PC-9 (cell line): ENCODE data around the gene PTPRR. TPM values are rescaled to one million over a fixed set of nuclear protein-coding genes. Genes with fewer than 3 reads are reported as not detected.

Source experiments
- BruUV-seq: library from RNA; stranded (reverse); fragments of 400-500 nt; replicated peaks from 2 replicates; lab custom pipeline; 2021; lab: Mats Ljungman, UMichigan
- CTCF ChIA-PET: fragments of 300-600 bp; sonication (Branson Sonifier 250); formaldehyde crosslinking; loops from one replicate; lab custom pipeline; 2022; ENCODE audit warnings: antibody characterized with exemption; lab: Charles Lee
- POLR2A ChIA-PET: fragments of 300-600 bp; sonication (Branson Sonifier 250); formaldehyde crosslinking; loops from one replicate; lab custom pipeline; 2022; ENCODE audit warnings: antibody characterized with exemption; ENCODE audit not compliant: unreplicated experiment; lab: Charles Lee
- DNase-seq, 2 experiments: peaks; one replicate each; pipeline versions ENCODE4 v3.0.0 to v3.0.0-alpha.2; 2015 to 2022; ENCODE audit warnings: mixed read lengths in 1 of 2
- H2AFZ ChIP-seq: fragments of 200-600 bp; sonication (generic); 2 replicates; pipeline ENCODE4 v1.8.1; 2017; ENCODE audit warnings: antibody characterized with exemption
- H3F3A ChIP-seq: fragments of 200-600 bp; sonication (generic); 2 replicates; pipeline ENCODE4 v1.8.1; 2017; ENCODE audit warnings: antibody characterized with exemption, mild to moderate bottlenecking, low read depth; ENCODE audit not compliant: insufficient read depth
- H3K27ac ChIP-seq: fragments of 200-600 bp; sonication (generic); 2 replicates; pipeline ENCODE4 v1.6.1; 2016; ENCODE audit warnings: mixed run types
- H3K27me3 ChIP-seq: fragments of 200-600 bp; sonication (generic); 2 replicates; pipeline ENCODE4 v1.6.1; 2016; ENCODE audit warnings: low read depth, mixed run types; ENCODE audit not compliant: insufficient read depth
- H3K36me3 ChIP-seq: fragments of 200-600 bp; sonication (generic); 2 replicates; pipeline ENCODE4 v1.6.1; 2016; ENCODE audit warnings: low read depth, mixed run types
- H3K4me1 ChIP-seq: fragments of 200-600 bp; sonication (generic); replicated peaks from 2 replicates; pipeline ENCODE4 v1.6.1; 2016; ENCODE audit warnings: mixed run types; ENCODE audit not compliant: insufficient read depth
- H3K4me2 ChIP-seq: fragments of 200-600 bp; sonication (generic); 2 replicates; pipeline ENCODE4 v1.6.1; 2017; ENCODE audit warnings: mixed run types
- H3K4me3 ChIP-seq: fragments of 200-600 bp; sonication (generic); 2 replicates; pipeline ENCODE4 v1.6.1; 2016; ENCODE audit warnings: mixed run types
- H3K79me2 ChIP-seq: fragments of 200-600 bp; sonication (generic); 2 replicates; pipeline ENCODE4 v1.6.1; 2017; ENCODE audit warnings: low read depth, mixed run types
- H3K9me2 ChIP-seq: fragments of 200-600 bp; sonication (generic); 2 replicates; pipeline ENCODE4 v1.8.1; 2017; ENCODE audit warnings: mild to moderate bottlenecking; ENCODE audit not compliant: insufficient read depth
- H3K9me3 ChIP-seq: fragments of 200-600 bp; sonication (generic); 2 replicates; pipeline ENCODE4 v1.8.1; 2016; ENCODE audit warnings: low read depth; ENCODE audit not compliant: insufficient read depth
- H4K20me1 ChIP-seq: fragments of 200-600 bp; sonication (generic); 2 replicates; pipeline ENCODE4 v1.8.1; 2017; ENCODE audit not compliant: insufficient read depth
- CTCF ChIP-seq: fragments of 200-600 bp; sonication (generic); conservative IDR thresholded peaks from 2 replicates; pipeline ENCODE4 v1.6.1; 2017; ENCODE audit warnings: mixed run types, antibody characterized with exemption, mild to moderate bottlenecking, moderate library complexity
- EZH2 ChIP-seq: fragments of 200-600 bp; sonication (generic); IDR thresholded peaks from 2 replicates; pipeline ENCODE4 v1.8.0; 2017; ENCODE audit warnings: antibody characterized with exemption, low read depth
- intact Hi-C: fragments of 100-400 bp; cut with micrococcal nuclease; formaldehyde crosslinking; loops from one replicate; pipeline ENCODE4 v1.10.0; 2022; ENCODE audit not compliant: unreplicated experiment
- total RNA-seq: library from RNA; stranded (reverse); gene quantifications from 2 replicates; pipeline ENCODE4 v1.2.3, GENCODE V29; 2021

The PTPRR gene
- total RNA-seq, 1 experiment from 2014 or later, result 12.2 TPM

- Histone ChIP-seq H3K9me2 (no peaks in the 10 kb centered on the region), H2AFZ (peak overlapping the region; percentile 93; the same call in 1 of the 2 replicates), H3K27ac (no peak overlapping the region), H3K79me2 (no peaks in the 10 kb centered on the region), H3K36me3 (no peaks in the 10 kb centered on the region), H3K4me3 (peak overlapping the region; percentile 65; the same call in 1 of the 2 replicates), H3K4me1 (peaks cover 6% of the 10 kb centered on the region; the same call in 1 of the 2 replicates), H3F3A (no peaks in the 10 kb centered on the region), H4K20me1 (no peaks in the 10 kb centered on the region), H3K27me3 (no peaks in the 10 kb centered on the region), H3K9me3 (no peaks in the 10 kb centered on the region), H3K4me2 (peak overlapping the region; percentile 96)
- ChIA-PET POLR2A (no interaction called here), CTCF (no interaction called here)
- intact Hi-C loops, result no loop called here
- no TSS peak for BruUV-seq
- DNase-seq, result no peak
- TF ChIP-seq EZH2 (no peak), CTCF (no peak)
These were observed 311.3 kb downstream of the PTPRR start for GRCh38 chr12:70609203-70609602.

GRCh38 chr12:70608184-70608583 is 312.4 kb downstream of the PTPRR start:
- CTCF ChIA-PET, result no interaction called here
- no TSS peak for BruUV-seq
- intact Hi-C loops, result no loop called here

GRCh38 chr12:70607107-70607506 is 313.4 kb downstream of the PTPRR start:
- Histone ChIP-seq H3F3A (no peaks in the 10 kb centered on the region), H2AFZ (0 out of 2 replicates have a peak overlapping the region, but pooled peaks have one; percentile 39), H3K9me2 (no peaks in the 10 kb centered on the region), H4K20me1 (no peaks in the 10 kb centered on the region), H3K27me3 (no peaks in the 10 kb centered on the region), H3K79me2 (no peaks in the 10 kb centered on the region), H3K27ac (no peak overlapping the region), H3K4me3 (no peak overlapping the region), H3K9me3 (no peaks in the 10 kb centered on the region), H3K4me2 (no peak overlapping the region), H3K36me3 (no peaks in the 10 kb centered on the region), H3K4me1 (peaks cover 11% of the 10 kb centered on the region; the same call in 1 of the 2 replicates)
- ChIA-PET CTCF (no interaction called here), POLR2A (no interaction called here)
- no peak for DNase-seq
- intact Hi-C loops, result no loop called here
- TF ChIP-seq CTCF (no peak), EZH2 (no peak)
- no TSS peak for BruUV-seq

More at GRCh38 chr12:70608184-70608583, 312.4 kb downstream of the PTPRR start:
- POLR2A ChIA-PET, result no interaction called here
- no peaks in the 10 kb centered on the region for H4K20me1 ChIP-seq
- no peaks in the 10 kb centered on the region for H3K9me2 ChIP-seq
- no peaks in the 10 kb centered on the region for H3K36me3 ChIP-seq
- no peak overlapping the region for H2AFZ ChIP-seq
- no peak overlapping the region for H3K4me2 ChIP-seq
- TF ChIP-seq EZH2 (no peak), CTCF (no peak)
- H3K4me3 ChIP-seq, result no peak overlapping the region
- no peaks in the 10 kb centered on the region for H3K9me3 ChIP-seq
- no peaks in the 10 kb centered on the region for H3K79me2 ChIP-seq
- no peaks in the 10 kb centered on the region for H3F3A ChIP-seq
- H3K27me3 ChIP-seq, result no peaks in the 10 kb centered on the region
- H3K27ac ChIP-seq, result no peak overlapping the region
- H3K4me1 ChIP-seq, result peaks cover 6% of the 10 kb centered on the region; the same call in 1 of the 2 replicates
- no peak for DNase-seq
